NCI-H82 treated with DMSO at 0.1 percent for 48 hours (cell line): ENCODE data around the gene FSTL4.

ENCODE experiments used
- DNase-seq: peaks from one replicate; lab custom pipeline; 2025; ENCODE audit not compliant: unreplicated experiment; lab: John Stamatoyannopoulos, UW

Gene FSTL4

GRCh38 chr5:133520991-133521706, 91.2 kb downstream of the FSTL4 start:
- DNase-seq, result no peak

DNA sequence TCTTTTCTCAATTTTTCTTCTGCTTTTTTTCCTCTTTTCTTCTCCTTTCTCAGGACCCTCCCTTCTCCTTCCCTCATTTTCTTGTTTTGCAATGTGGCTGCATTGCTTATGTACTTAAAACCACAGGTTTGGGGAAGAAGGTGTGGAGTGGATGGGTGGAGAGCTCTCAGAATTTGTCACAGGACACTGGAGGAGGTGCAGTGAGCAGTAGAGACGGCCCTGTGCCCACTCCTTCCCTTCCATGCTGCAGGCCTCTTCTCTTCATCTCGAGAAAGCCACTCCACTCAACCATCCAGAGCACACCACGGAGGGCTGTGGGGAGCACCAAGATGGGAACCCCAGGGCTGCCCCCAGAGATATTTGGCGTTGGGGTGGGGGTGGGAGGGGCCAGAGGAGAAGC, 92.3 kb downstream of the FSTL4 start:
- no peak for DNase-seq

DNA sequence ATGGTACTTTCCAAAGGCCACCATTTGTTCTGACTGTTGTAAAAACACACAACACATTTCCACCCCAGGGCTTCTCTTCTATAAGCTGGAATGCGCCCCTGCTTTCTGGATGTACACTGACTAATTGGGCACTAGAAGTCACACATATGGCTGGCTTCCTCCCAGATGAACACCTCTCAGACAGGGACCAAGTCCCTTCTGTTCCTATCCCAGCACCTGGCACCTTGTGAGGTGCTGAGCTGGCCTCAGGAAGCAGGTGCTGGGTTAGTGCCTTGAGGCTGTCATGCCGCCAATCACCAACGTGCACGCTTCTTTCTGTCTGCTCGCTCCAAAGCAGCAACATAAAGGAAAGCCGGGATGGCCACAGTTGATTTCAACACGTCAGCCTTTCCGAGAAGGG, 93.2 kb downstream of the FSTL4 start:
- DNase-seq, result no peak

GRCh38 chr5:133514456-133514855, 97.9 kb downstream of the FSTL4 start:
- DNase-seq, result no peak

- DNase-seq, result no peak
Measured at GRCh38 chr5:133512896-133513295, 99.4 kb downstream of the FSTL4 start.

DNA sequence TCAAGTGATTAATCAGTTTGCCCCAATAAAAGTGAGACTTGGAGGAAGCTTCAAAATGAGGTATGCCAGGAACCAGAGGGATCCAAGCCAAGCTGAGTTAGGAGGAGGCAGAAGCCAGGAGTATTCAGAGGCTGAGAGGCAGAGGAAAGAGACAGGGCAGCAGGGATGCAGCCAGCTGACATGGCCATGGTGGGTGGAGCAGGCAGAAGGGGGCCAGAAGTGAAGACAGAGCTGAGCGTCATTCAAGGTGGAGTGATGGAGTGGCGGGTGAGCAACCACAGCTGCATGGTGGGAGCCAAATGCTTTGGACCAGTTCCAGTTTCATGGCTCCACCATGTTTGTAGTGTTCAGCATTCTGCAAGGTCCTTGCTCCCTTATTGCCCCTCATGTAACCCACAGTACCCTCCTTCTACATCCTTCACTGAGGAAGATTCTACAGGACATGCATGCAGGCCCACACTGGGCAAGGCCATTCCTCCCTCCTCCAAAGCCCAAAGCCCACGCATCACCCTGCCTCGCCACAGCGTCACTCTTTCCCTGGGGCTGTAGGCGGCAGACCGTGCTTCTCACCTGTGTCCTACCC, 100.6 kb downstream of the FSTL4 start:
- DNase-seq, result no peak

DNA sequence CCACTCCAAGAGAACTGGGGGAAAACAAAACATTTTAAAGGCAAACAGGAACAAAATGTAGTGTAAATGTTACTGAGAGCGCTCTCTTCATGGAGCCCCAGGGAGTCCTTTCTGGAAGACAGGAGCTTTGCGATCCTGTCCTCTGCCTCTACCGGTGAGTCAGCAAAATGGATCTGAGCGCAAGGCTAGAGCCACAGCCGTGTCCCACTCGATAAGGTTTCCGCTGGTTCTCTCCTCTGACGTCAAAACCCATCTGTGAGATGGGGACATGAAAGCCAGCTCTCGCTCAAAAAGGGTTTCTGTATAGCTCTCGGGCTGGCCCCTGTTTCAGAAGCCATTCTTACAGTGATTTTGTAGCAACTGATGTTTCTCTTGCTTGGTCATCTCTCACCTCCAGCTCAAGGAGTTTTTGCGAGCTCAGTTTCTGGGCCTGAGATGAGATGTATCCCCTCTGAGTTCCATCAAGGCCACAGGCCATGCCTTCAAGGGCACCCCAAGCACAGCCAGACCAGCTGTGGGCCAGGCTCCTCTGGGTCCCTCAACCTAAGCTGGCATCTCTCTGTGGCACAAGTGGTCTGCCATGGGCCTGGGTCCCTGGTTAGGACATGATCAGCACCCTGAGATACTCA, 101.6 kb downstream of the FSTL4 start:
- no peak for DNase-seq

- DNase-seq, result no peak
Measured at GRCh38 chr5:133509742-133510079, 102.6 kb downstream of the FSTL4 start.

DNA sequence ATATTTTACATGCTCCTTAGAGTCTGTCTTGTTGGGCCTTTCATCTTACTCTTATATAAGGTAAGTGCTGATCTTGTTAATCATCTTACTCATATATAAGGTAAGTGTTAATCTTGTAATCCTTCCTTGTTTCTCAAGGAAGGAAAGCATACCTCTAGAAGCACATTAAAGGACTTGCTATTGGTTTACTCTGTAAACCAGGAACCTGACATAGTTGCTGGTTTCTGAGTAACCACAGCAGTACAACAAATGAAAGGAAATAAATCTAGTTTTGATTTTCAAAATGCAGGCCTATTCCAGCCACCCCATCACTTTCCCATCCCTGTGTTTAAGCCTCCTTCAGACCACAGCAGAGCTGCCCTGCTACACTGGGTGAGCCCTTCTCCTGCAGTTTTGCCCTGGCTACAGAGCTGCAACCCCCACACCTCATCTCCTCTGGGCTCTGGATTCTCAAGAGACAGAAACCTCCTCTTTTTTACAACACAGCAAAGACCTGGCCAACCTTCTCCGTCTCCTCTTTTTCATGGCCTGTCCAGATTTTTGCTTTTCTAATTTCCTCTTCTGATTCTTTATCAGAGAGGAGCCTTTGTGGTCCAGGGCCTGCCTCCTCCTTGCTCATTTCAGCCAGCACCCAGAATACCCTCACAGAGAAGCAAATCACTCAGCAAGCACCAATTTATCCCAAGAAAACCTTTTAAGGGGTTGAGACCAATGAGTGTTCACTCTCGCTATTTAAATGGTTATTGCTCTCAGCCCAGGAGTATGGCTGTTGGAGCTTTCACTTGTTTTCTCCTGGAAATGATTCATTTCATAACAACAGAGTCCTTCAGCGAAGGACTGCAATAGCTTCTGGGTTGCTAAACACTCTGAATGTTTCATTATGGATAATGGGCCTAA, 103.2 kb downstream of the FSTL4 start:
- peak; percentile 59 for DNase-seq

- no peak for DNase-seq
Measured at GRCh38 chr5:133508331-133508730, 104.0 kb downstream of the FSTL4 start.

DNA sequence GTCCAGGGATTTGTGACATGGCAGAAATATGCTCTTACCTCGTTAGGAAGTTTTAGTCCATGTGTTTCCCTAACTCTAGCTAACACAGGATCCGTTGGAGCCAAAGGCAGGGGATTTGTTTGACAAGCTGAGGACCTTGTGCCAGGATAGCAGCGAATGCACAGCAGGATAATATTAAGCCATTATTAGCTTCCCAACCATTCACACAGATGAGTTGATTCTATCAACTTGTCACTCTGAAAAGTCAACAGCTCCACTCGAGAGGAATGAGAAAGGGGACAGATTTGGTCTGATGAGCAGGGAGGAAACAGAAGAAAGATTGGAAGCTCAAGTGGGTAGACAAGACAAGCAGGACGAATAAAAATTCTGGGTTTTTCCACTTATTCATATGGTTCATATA, 106.2 kb downstream of the FSTL4 start:
- DNase-seq, result no peak

DNA sequence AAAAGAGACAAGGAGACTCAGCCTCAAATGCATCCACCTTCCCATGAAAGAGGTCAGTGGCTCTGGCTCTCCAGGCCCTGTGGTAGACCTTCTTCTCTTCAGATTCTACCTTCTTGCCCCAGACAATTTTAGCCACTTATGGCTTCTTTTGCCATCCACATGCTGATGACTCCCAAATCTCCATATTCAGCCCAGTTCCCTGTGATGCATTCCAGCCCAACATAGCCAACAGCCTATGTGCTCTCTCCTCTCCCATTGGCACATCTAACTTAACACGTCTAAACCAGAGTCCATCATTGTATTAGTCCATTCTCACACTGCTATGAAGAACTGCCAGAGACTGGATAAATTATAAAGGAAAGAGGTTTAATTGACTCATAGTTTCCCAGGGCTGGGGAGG, 108.8 kb downstream of the FSTL4 start:
- DNase-seq, result no peak

- DNase-seq, result no peak
Measured at GRCh38 chr5:133499895-133500294, 112.4 kb downstream of the FSTL4 start.

DNA sequence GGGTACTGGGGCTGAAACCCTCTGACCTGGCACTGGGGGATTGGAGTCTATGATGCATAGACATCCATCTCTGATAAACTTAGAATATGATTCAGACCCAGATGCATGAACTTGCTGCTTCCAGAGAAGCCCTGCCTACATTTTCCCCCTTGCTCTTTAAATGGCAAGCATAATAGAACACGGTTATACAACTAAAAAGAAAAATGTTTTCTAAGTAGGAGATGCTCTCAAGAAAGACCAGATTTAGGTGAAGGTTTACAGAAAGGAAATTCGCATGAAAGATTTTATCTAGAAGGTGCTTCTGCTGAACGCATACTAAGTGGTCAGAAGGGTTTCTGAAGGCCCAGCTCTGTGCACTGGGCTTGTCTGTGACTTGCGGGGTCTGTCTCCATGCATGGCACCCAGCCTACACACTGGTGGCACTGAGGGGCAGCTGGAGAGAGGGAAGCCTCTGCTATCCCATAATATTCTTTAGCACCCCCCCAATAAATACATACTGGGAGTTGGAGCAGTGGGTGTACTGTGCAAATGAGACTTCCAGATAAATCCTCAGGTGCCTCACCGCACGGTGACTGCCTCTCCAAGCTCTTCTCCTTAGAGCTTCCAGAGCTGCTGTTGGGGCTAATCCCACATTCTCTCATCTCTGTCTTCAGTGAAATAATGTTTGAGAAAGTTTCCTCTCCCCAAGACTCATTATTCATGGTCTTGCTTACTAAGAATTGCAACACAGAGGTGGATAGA, 114.6 kb downstream of the FSTL4 start:
- no peak for DNase-seq

- no peak for DNase-seq
Measured at GRCh38 chr5:133496631-133497030, 115.7 kb downstream of the FSTL4 start.

DNA sequence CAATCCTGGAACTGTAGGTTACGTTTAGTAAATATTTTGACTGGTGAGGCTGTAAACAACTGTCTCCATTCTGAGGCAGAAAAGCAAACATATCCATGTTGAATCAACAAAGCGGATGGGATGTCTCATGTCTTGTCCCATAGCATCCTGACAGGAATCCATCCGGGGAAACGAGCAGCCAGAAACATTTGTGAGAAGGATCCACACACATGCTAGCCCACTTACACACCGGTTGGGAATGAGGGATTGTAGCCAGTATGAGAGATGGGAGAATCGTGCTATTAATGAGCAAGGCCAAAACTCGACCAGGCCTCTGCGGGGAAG, 117.5 kb downstream of the FSTL4 start:
- no peak for DNase-seq

- DNase-seq, result no peak
Measured at GRCh38 chr5:133494232-133494922, 118.0 kb downstream of the FSTL4 start.

DNA sequence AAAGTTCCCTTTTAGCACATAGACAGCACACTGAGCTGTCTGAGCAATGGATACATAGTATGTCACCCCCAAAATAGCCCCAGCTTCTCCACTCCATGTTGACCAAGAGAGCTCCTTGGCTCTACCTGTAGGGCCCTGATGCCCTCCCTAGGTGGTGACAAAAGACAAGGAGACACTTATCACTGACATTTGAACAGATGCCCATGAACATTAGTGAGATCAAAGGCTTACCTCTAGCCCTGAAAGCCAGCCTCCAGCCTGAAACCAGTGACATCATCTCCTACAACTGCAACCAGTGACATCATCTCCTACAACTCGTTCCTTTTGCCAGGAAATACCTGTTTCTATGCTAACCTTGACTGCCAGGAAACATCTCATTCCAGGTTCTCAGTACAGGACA, 122.7 kb downstream of the FSTL4 start:
- DNase-seq, result no peak

- DNase-seq, result no peak
Measured at GRCh38 chr5:133487093-133487492, 125.2 kb downstream of the FSTL4 start.

- no peak for DNase-seq
Measured at GRCh38 chr5:133485468-133485867, 126.9 kb downstream of the FSTL4 start.
